HEK293 (cell line): ENCODE measurements around the gene GRID2.

Experiments used
- CTCF ChIA-PET: fragments of 350-600 bp; formaldehyde crosslinking; extraction: SDS; loops from one replicate; lab custom pipeline; 2021; ENCODE audit warnings: antibody characterized with exemption; lab: Yijun Ruan, JAX
- POLR2A ChIA-PET: fragments of 300-600 bp; formaldehyde crosslinking; extraction: SDS; loops from one replicate; lab custom pipeline; 2020; ENCODE audit warnings: antibody characterized with exemption, inconsistent platforms; lab: Yijun Ruan, JAX
- H3K27ac ChIP-seq: fragments of 200-500 bp; sonication (Bioruptor generic); 2 replicates; pipeline ENCODE4 v1.5.1; 2014; ENCODE audit warnings: low read depth, low read length, control low read depth, inconsistent platforms; ENCODE audit errors: extremely low read depth
- H3K36me3 ChIP-seq, 2 experiments: fragments of 200-500 bp in 1 of 2; sonication (Bioruptor generic) in 1 of 2; 1 replicate in 1 of 2; 2 replicates in 1 of 2; pipeline ENCODE4 v1.5.1; 2014 to 2017; ENCODE audit warnings: inconsistent platforms in 2 of 2, low read length in 2 of 2; ENCODE audit not compliant: control insufficient read depth in 2 of 2, insufficient read depth in 1 of 2
- H3K4me1 ChIP-seq: fragments of 200-500 bp; sonication (Bioruptor generic); 2 replicates; pipeline ENCODE4 v1.5.1; 2014; ENCODE audit warnings: mild to moderate bottlenecking, low read length, inconsistent platforms; ENCODE audit not compliant: control insufficient read depth, insufficient read depth
- H3K4me3 ChIP-seq: 2 replicates; pipeline ENCODE4 v1.5.1; 2011; ENCODE audit warnings: low read depth, mild to moderate bottlenecking, control low read depth, low read length, moderate library complexity
- H3K9me3 ChIP-seq: fragments of 200-500 bp; sonication (Bioruptor generic); 2 replicates; pipeline ENCODE4 v1.5.1; 2014; ENCODE audit warnings: low read depth, low read length, inconsistent platforms; ENCODE audit not compliant: control insufficient read depth, insufficient read depth
- BCL11A ChIP-seq: fragments of 450-650 bp; formaldehyde crosslinking; IDR thresholded peaks from 2 replicates; pipeline ENCODE4 v1.5.1; 2016; ENCODE audit warnings: low read depth, missing biosample characterization, missing genetic modification characterization
- FEZF1 ChIP-seq: fragments of 450-650 bp; formaldehyde crosslinking; IDR thresholded peaks from 2 replicates; pipeline ENCODE4 v1.5.1; 2016; ENCODE audit warnings: missing biosample characterization, missing genetic modification characterization
- KLF10 ChIP-seq: fragments of 450-650 bp; IDR thresholded peaks from 2 replicates; pipeline ENCODE4 v1.5.1; 2018; ENCODE audit warnings: missing biosample characterization, mild to moderate bottlenecking, missing genetic modification characterization
- MEIS1 ChIP-seq: sonication (generic); formaldehyde crosslinking; IDR thresholded peaks from 2 replicates; pipeline ENCODE4 v1.8.1; 2022; ENCODE audit warnings: missing genetic modification reagents, mild to moderate bottlenecking, borderline replicate concordance
- SCRT2 ChIP-seq: fragments of 450-650 bp; formaldehyde crosslinking; IDR thresholded peaks from 2 replicates; pipeline ENCODE4 v1.5.1; 2016; ENCODE audit warnings: missing biosample characterization, missing genetic modification characterization
- TRIM28 ChIP-seq: IDR thresholded peaks from 2 replicates; pipeline ENCODE4 v1.6.1; 2011; ENCODE audit warnings: low read length, control low read depth, borderline replicate concordance
- ZBTB21 ChIP-seq: fragments of 450-650 bp; formaldehyde crosslinking; IDR thresholded peaks from 2 replicates; pipeline ENCODE4 v1.5.1; 2017; ENCODE audit warnings: missing biosample characterization, missing genetic modification characterization
- ZFP41 ChIP-seq: fragments of 450-650 bp; formaldehyde crosslinking; IDR thresholded peaks from 2 replicates; pipeline ENCODE4 v1.5.1; 2016; ENCODE audit warnings: missing biosample characterization, missing genetic modification characterization, borderline replicate concordance
- ZNF114 ChIP-seq: fragments of 450-650 bp; formaldehyde crosslinking; IDR thresholded peaks from 2 replicates; pipeline ENCODE4 v1.5.0; 2017; ENCODE audit warnings: missing biosample characterization, missing genetic modification characterization
- ZNF146 ChIP-seq: fragments of 450-650 bp; formaldehyde crosslinking; IDR thresholded peaks from 2 replicates; pipeline ENCODE4 v1.5.1; 2016; ENCODE audit warnings: missing biosample characterization, missing genetic modification characterization
- ZNF16 ChIP-seq: fragments of 450-650 bp; formaldehyde crosslinking; IDR thresholded peaks from 2 replicates; pipeline ENCODE4 v1.5.1; 2016; ENCODE audit warnings: low read depth, missing biosample characterization, missing genetic modification characterization
- ZNF184 ChIP-seq: fragments of 450-650 bp; IDR thresholded peaks from 2 replicates; pipeline ENCODE4 v1.5.1; 2018; ENCODE audit warnings: missing biosample characterization, mild to moderate bottlenecking, missing genetic modification characterization
- ZNF211 ChIP-seq: fragments of 450-650 bp; formaldehyde crosslinking; IDR thresholded peaks from 2 replicates; pipeline ENCODE4 v1.5.1; 2016; ENCODE audit warnings: low read depth, missing biosample characterization, missing genetic modification characterization
- ZNF24 ChIP-seq: fragments of 450-650 bp; formaldehyde crosslinking; IDR thresholded peaks from 2 replicates; pipeline ENCODE4 v1.5.1; 2016; ENCODE audit warnings: missing biosample characterization, missing genetic modification characterization
- ZNF394 ChIP-seq: fragments of 450-650 bp; formaldehyde crosslinking; IDR thresholded peaks from 2 replicates; pipeline ENCODE4 v1.5.1; 2016; ENCODE audit warnings: missing biosample characterization, missing genetic modification characterization, mild to moderate bottlenecking, moderate library complexity, borderline replicate concordance
- ZNF529 ChIP-seq: fragments of 450-650 bp; formaldehyde crosslinking; IDR thresholded peaks from 2 replicates; pipeline ENCODE4 v1.5.1; 2017; ENCODE audit warnings: missing genetic modification characterization, missing biosample characterization; ENCODE audit not compliant: insufficient replicate concordance
- ZNF660 ChIP-seq: fragments of 450-650 bp; IDR thresholded peaks from 2 replicates; pipeline ENCODE4 v1.5.1; 2018; ENCODE audit warnings: missing biosample characterization, mild to moderate bottlenecking, missing genetic modification characterization
- ZNF670 ChIP-seq: fragments of 450-650 bp; formaldehyde crosslinking; IDR thresholded peaks from 2 replicates; pipeline ENCODE4 v1.5.1; 2016; ENCODE audit warnings: missing biosample characterization, missing genetic modification characterization, low read depth
- TF ChIP-seq, protein P1 (sequence below): fragments of 450-650 bp; formaldehyde crosslinking; IDR thresholded peaks from 2 replicates; pipeline ENCODE4 v1.5.1; 2016; ENCODE audit warnings: missing biosample characterization, missing genetic modification characterization
- TF ChIP-seq, protein P2 (sequence below): fragments of 450-650 bp; formaldehyde crosslinking; conservative IDR thresholded peaks from 2 replicates; pipeline ENCODE4 v1.5.1; 2016; ENCODE audit warnings: low read depth, missing biosample characterization, missing genetic modification characterization

GRID2 gene

DNA sequence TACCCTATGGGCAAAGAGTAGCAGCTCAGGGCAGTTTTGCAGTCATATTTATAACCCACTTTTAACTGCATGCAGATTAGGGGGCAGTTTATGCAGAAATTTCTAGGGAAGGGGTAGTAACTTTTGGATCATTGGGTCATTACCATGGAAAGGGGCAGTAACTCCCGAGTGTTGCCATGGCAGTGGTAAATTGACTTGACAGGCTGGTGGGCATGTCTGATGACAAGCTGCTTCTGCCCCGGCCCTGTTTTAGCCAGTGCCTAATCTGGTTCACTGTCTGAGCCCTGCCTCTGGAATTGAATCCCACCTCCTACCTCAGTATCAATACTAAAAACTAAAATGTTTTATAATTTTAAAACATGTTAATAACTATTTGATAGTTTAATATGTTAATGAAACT, 1162.7 kb downstream of the GRID2 start:
- TF ChIP-seq ZNF114 (tag by site-specific recombination) (no peak), TRIM28 (no peak), ZFP41 (tag by site-specific recombination) (no peak), ZNF146 (no peak), ZNF184 (tag by site-specific recombination) (no peak), MEIS1 (CRISPR knock-in tag) (no peak), KLF10 (tag by site-specific recombination) (no peak), FEZF1 (tag by site-specific recombination) (no peak), ZNF24 (tag by site-specific recombination) (no peak), ZNF211 (tag by site-specific recombination) (no peak), ZNF670 (tag by site-specific recombination) (no peak), SCRT2 (tag by site-specific recombination) (no peak), ZBTB21 (tag by site-specific recombination) (no peak), ZNF394 (tag by site-specific recombination) (no peak), ZNF529 (tag by site-specific recombination) (no peak), BCL11A (tag by site-specific recombination) (no peak), ZNF16 (tag by site-specific recombination) (no peak), ZNF660 (tag by site-specific recombination) (no peak)
- TF ChIP-seq, protein P1, sequence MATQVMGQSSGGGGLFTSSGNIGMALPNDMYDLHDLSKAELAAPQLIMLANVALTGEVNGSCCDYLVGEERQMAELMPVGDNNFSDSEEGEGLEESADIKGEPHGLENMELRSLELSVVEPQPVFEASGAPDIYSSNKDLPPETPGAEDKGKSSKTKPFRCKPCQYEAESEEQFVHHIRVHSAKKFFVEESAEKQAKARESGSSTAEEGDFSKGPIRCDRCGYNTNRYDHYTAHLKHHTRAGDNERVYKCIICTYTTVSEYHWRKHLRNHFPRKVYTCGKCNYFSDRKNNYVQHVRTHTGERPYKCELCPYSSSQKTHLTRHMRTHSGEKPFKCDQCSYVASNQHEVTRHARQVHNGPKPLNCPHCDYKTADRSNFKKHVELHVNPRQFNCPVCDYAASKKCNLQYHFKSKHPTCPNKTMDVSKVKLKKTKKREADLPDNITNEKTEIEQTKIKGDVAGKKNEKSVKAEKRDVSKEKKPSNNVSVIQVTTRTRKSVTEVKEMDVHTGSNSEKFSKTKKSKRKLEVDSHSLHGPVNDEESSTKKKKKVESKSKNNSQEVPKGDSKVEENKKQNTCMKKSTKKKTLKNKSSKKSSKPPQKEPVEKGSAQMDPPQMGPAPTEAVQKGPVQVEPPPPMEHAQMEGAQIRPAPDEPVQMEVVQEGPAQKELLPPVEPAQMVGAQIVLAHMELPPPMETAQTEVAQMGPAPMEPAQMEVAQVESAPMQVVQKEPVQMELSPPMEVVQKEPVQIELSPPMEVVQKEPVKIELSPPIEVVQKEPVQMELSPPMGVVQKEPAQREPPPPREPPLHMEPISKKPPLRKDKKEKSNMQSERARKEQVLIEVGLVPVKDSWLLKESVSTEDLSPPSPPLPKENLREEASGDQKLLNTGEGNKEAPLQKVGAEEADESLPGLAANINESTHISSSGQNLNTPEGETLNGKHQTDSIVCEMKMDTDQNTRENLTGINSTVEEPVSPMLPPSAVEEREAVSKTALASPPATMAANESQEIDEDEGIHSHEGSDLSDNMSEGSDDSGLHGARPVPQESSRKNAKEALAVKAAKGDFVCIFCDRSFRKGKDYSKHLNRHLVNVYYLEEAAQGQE (tag by site-specific recombination) = no peak
- TF ChIP-seq, protein P2, sequence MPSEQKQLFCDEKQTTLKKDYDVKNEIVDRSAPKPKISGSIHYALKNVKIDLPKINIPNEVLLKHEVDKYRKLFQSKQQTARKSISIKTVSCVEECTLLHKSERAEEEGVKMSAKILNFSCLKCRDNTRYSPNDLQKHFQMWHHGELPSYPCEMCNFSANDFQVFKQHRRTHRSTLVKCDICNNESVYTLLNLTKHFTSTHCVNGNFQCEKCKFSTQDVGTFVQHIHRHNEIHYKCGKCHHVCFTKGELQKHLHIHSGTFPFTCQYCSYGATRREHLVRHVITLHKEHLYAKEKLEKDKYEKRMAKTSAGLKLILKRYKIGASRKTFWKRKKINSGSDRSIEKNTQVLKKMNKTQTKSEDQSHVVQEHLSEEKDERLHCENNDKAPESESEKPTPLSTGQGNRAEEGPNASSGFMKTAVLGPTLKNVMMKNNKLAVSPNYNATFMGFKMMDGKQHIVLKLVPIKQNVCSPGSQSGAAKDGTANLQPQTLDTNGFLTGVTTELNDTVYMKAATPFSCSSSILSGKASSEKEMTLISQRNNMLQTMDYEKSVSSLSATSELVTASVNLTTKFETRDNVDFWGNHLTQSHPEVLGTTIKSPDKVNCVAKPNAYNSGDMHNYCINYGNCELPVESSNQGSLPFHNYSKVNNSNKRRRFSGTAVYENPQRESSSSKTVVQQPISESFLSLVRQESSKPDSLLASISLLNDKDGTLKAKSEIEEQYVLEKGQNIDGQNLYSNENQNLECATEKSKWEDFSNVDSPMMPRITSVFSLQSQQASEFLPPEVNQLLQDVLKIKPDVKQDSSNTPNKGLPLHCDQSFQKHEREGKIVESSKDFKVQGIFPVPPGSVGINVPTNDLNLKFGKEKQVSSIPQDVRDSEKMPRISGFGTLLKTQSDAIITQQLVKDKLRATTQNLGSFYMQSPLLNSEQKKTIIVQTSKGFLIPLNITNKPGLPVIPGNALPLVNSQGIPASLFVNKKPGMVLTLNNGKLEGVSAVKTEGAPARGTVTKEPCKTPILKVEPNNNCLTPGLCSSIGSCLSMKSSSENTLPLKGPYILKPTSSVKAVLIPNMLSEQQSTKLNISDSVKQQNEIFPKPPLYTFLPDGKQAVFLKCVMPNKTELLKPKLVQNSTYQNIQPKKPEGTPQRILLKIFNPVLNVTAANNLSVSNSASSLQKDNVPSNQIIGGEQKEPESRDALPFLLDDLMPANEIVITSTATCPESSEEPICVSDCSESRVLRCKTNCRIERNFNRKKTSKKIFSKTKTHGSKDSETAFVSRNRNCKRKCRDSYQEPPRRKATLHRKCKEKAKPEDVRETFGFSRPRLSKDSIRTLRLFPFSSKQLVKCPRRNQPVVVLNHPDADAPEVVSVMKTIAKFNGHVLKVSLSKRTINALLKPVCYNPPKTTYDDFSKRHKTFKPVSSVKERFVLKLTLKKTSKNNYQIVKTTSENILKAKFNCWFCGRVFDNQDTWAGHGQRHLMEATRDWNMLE (tag by site-specific recombination) = no peak
- ChIA-PET POLR2A (no interaction called here), CTCF (no interaction called here)
- no peaks in the 10 kb centered on the region for H3K9me3 ChIP-seq
- no peak overlapping the region for H3K27ac ChIP-seq
- H3K4me3 ChIP-seq = no peak overlapping the region
- no peaks in the 10 kb centered on the region for H3K36me3 ChIP-seq
- H3K4me1 ChIP-seq = no peaks in the 10 kb centered on the region
